ENCODE results near the gene TMPRSS7. TPM values are rescaled to one million over a fixed set of nuclear protein-coding genes. Genes with fewer than 3 reads are reported as not detected.

Gene TMPRSS7
- total RNA-seq, result not detected
- long read RNA-seq, result 0 reads

GRCh38 chr3:112034436-112034835 lies at the start of gene TMPRSS7:
TSS of gene TMPRSS7 (plus strand) at chr3:112034736. CDS start at chr3:112034846, 110 bp downstream.
- DNase-seq, result no peak
- ATAC-seq, result no peak
- intact Hi-C loops (cut with DNase I), result no loop called here

DNA sequence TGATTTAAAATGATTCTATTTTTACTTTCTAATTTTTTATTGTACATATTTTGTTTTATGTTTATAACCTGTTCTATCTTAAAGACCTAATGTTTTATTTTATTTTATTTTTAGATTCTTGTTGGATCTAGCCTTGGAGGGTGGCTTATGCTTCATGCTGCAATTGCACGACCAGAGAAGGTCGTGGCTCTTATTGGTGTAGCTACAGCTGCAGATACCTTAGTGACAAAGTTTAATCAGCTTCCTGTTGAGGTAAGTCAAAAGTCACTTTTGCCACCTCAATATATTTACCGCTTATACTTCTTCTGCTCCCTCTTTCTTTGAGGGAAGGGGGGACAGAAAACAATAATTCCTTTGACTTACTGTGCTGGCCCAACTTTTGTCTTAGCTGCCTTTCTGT lies 47.7 kb upstream of the TMPRSS7 start:
- DNase-seq (no peak), ATAC-seq (no peak)
- intact Hi-C loops (cut with DNase I), result loop anchor here in 1 of 2 donors (5.0 kb wide), 1 partner anchor 56 kb away; no protein-coding TSS in a partner anchor

GRCh38 chr3:111989061-111989678 lies 45.4 kb upstream of the TMPRSS7 start:
- intact Hi-C loops (cut with DNase I), result loop anchor here in 1 of 2 donors (5.0 kb wide), 1 partner anchor 53 kb away; no protein-coding TSS in a partner anchor

GRCh38 chr3:111993038-111993437 lies 41.5 kb upstream of the TMPRSS7 start:
- intact Hi-C loops (cut with DNase I), result no loop called here
- no peak for DNase-seq
- no peak for ATAC-seq

More at GRCh38 chr3:111989061-111989678, 45.4 kb upstream of the TMPRSS7 start:
- DNase-seq, result no peak
- ATAC-seq, result peak; percentile 70 to 80

- DNase-seq (no peak), ATAC-seq (peak; percentile 67 to 82)
- intact Hi-C loops (cut with DNase I), result no loop called here
Observed at GRCh38 chr3:111998636-111999483, 35.7 kb upstream of the TMPRSS7 start, which contains the start of gene TAGLN3. TSS of gene TAGLN3 (plus strand) at chr3:111998922. CDS start at chr3:111999423, 501 bp downstream.

DNA sequence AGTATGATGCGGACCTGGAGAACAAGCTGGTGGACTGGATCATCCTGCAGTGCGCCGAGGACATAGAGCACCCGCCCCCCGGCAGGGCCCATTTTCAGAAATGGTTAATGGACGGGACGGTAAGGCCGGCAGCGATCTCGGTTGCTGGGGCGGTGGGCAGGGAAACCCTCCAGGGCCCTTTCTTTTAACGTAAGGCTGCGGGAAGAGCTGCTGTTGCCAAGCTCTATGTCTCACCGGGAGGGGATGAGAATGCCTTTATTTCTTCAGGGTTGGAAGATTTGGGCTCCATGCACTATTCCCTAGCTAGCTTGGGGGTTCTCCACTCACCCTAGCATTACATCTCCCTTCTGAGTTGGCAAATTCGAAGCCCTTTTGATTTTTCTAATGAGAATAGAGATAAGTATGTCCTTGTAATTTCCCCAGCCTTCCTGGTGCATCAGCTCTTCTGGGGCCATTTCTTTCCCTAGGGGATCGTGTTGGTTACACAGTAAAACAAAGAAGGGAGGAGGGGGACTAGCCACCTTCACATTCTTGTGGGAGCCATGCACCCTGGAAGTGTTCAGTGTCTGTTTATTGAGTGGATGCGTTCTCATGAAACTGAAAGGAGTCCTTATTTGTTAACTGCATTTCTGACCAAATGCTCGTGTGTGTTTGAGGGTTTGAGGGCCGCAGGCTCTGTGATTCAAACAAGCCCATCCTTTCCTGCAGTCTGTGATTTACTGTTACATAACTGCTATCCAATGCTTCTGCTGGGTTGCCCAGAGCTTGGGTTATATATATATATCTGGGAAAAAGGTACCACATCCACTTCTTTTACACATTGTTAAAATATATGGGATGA lies 34.8 kb upstream of the TMPRSS7 start:
- no peak for ATAC-seq
- intact Hi-C loops (cut with DNase I), result no loop called here
- no peak for DNase-seq

DNA sequence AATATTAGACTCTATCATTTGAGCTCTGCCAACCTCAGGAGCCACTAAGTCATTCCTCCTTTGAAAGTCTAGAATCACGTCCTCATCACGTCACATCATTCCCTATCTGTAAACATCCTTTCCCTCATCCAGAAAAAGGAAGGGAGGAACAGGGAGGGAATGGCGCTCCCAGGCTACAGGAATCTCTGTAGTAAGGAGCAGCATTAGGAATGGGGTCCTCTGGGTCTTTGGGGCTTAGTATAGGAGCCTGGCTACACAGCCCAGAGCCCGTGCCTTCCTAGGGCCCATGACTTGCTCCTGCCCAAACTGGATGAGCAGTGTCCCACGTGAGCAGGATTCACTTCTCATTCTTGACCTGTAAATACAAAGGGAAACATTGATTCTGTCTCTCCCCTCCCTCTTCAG lies 34.2 kb upstream of the TMPRSS7 start:
- DNase-seq, result no peak

GRCh38 chr3:112000966-112001365 lies 33.6 kb upstream of the TMPRSS7 start:
- intact Hi-C loops (cut with DNase I), result no loop called here
- no peak for DNase-seq
- no peak for ATAC-seq

More for the DNA sequence above, 34.2 kb upstream of the TMPRSS7 start:
- no peak for ATAC-seq
- intact Hi-C loops (cut with DNase I), result no loop called here

GRCh38 chr3:112001526-112001925 lies 33.0 kb upstream of the TMPRSS7 start:
- DNase-seq (no peak), ATAC-seq (no peak)
- intact Hi-C loops (cut with DNase I), result no loop called here

- no peak for DNase-seq
- intact Hi-C loops (cut with DNase I), result no loop called here
- no peak for ATAC-seq
Observed at GRCh38 chr3:112002096-112002971, 32.2 kb upstream of the TMPRSS7 start.

GRCh38 chr3:112003321-112004080 lies 31.0 kb upstream of the TMPRSS7 start:
- DNase-seq (no peak), ATAC-seq (no peak)
- intact Hi-C loops (cut with DNase I), result no loop called here

DNA sequence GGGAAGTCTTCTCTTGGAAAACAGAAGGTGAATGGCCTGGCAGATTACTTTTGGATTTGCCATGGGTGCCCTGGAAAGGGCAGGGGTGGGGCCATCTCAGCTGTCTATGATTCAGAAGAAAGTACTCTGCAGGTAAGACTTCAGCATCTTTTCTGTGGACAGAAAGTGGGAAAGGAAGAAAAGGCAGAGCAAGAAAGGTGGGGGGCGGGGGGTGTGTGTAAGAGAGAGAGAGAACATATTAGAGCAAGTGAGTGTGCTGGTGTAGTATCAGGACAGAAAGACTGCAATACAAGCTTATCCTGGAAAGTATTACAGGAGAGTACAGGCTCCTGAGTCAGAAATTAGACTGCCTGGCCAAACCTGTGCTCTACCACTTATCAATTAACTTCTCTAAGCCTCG lies 30.3 kb upstream of the TMPRSS7 start:
- intact Hi-C loops (cut with DNase I), result no loop called here
- no peak for DNase-seq
- no peak for ATAC-seq

DNA sequence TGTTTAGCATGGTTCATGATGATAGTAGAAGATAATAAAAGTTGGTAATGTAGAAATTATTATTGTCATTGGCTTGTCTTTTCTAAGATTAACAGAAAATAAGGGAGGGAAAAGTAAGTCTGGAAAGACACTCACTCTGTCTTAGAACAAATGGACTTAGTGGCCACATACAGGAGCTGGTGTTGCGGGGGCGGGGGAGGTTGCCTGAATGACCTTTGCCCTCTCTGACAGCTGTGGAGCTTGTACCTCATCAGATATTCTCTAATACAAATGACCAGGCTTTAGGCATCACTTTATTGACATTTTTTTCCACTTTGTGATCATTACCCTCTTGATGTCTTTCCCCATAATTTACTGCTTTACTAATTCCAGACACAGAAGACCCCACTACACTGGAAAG lies 29.9 kb upstream of the TMPRSS7 start:
- DNase-seq, result no peak
- no peak for ATAC-seq
- intact Hi-C loops (cut with DNase I), result no loop called here

- DNase-seq (no peak), ATAC-seq (no peak)
- intact Hi-C loops (cut with DNase I), result no loop called here
Observed at GRCh38 chr3:112005091-112005672, 29.4 kb upstream of the TMPRSS7 start.

GRCh38 chr3:112007633-112008032 lies 26.9 kb upstream of the TMPRSS7 start:
- peak in 1 of 2 donors; percentile 64 for ATAC-seq
- no peak for DNase-seq

GRCh38 chr3:112009670-112010069 lies 24.9 kb upstream of the TMPRSS7 start:
- intact Hi-C loops (cut with DNase I), result no loop called here
- ATAC-seq, result no peak
- no peak for DNase-seq

More at GRCh38 chr3:112007633-112008032, 26.9 kb upstream of the TMPRSS7 start:
- intact Hi-C loops (cut with DNase I), result no loop called here

GRCh38 chr3:112010636-112011035 lies 23.9 kb upstream of the TMPRSS7 start:
- ATAC-seq (no peak), DNase-seq (no peak)
- intact Hi-C loops (cut with DNase I), result no loop called here

All from left cardiac atrium (tissue), 4 donors.